Panc1 (cell line): ENCODE measurements around the gene SHISA8. TPM values are rescaled to one million over a fixed set of nuclear protein-coding genes. Genes with fewer than 3 reads are reported as not detected.

Source experiments
- ATAC-seq: fragments of 200-7000 bp; cut with Tn5 transposase; 2 replicates; pipeline ENCODE4 v1.9.1; 2020; ENCODE audit warnings: mild to moderate bottlenecking, moderate library complexity
- BruUV-seq: library from RNA; stranded (reverse); fragments of 400-500 nt; replicated peaks from 2 replicates; lab custom pipeline; 2021; lab: Mats Ljungman, UMichigan
- CTCF ChIA-PET: fragments of 300-600 bp; sonication (Branson Sonifier 250); formaldehyde crosslinking; loops from one replicate; lab custom pipeline; 2022; ENCODE audit warnings: antibody characterized with exemption; lab: Charles Lee
- POLR2A ChIA-PET: fragments of 300-600 bp; sonication (Branson Sonifier 250); formaldehyde crosslinking; loops from one replicate; lab custom pipeline; 2022; ENCODE audit warnings: antibody characterized with exemption; lab: Charles Lee
- DNase-seq: peaks from one replicate; pipeline ENCODE4 v3.0.0-alpha.2; 2010; ENCODE audit warnings: low read depth, low spot score
- H3K27ac ChIP-seq: 2 replicates; pipeline ENCODE4 v1.5.1; 2011; ENCODE audit warnings: mild to moderate bottlenecking, low read length, inconsistent platforms
- H3K27me3 ChIP-seq: fragments of 200-500 bp; sonication (Bioruptor generic); 2 replicates; pipeline ENCODE4 v1.6.0; 2014; ENCODE audit warnings: low read length, inconsistent platforms; ENCODE audit not compliant: control insufficient read depth, insufficient read depth
- H3K36me3 ChIP-seq: fragments of 200-500 bp; sonication (Bioruptor generic); 2 replicates; pipeline ENCODE4 v1.5.1; 2014; ENCODE audit warnings: inconsistent platforms, mild to moderate bottlenecking, low read length, moderate library complexity; ENCODE audit not compliant: control insufficient read depth, insufficient read depth
- H3K4me1 ChIP-seq: 2 replicates; pipeline ENCODE4 v1.5.1; 2011; ENCODE audit warnings: inconsistent platforms, mild to moderate bottlenecking, low read length, moderate library complexity; ENCODE audit not compliant: control insufficient read depth, insufficient read depth
- H3K4me3 ChIP-seq, 2 experiments: 2 replicates each; pipeline ENCODE4 v1.5.1; 2011 to 2012; ENCODE audit warnings: low read depth in 2 of 2, low read length in 2 of 2, mild to moderate bottlenecking in 2 of 2, inconsistent platforms in 1 of 2, moderate library complexity in 1 of 2
- H3K9me3 ChIP-seq: fragments of 200-500 bp; sonication (Bioruptor generic); 2 replicates; pipeline ENCODE4 v1.5.1; 2014; ENCODE audit warnings: low read depth, mild to moderate bottlenecking, inconsistent platforms, low read length, moderate library complexity; ENCODE audit not compliant: control insufficient read depth, insufficient read depth
- CTCF ChIP-seq: fragments of 450-650 bp; IDR thresholded peaks from 2 replicates; pipeline ENCODE4 v1.5.1; 2017; ENCODE audit warnings: mild to moderate bottlenecking
- POLR2AphosphoS5 ChIP-seq: IDR thresholded peaks from 2 replicates; pipeline ENCODE4 v1.6.1; 2012; ENCODE audit warnings: mild to moderate bottlenecking, low read depth, low read length, moderate library complexity
- REST ChIP-seq, 2 experiments: IDR thresholded peaks; 2 replicates each; pipeline ENCODE4 v1.6.1; 2011 to 2012; ENCODE audit warnings: low read depth in 2 of 2, control low read depth in 1 of 2, low read length in 1 of 2, mild to moderate bottlenecking in 1 of 2, moderate library complexity in 1 of 2; ENCODE audit not compliant: insufficient read depth in 1 of 2
- SIN3A ChIP-seq: IDR thresholded peaks from 2 replicates; pipeline ENCODE4 v1.6.1; 2012; ENCODE audit warnings: low read depth, mild to moderate bottlenecking, low read length, moderate library complexity, borderline replicate concordance; ENCODE audit not compliant: insufficient read depth
- TCF7L2 ChIP-seq: IDR thresholded peaks from 2 replicates; pipeline ENCODE4 v1.6.1; 2011; ENCODE audit warnings: mild to moderate bottlenecking, low read depth, low read length, inconsistent platforms
- in situ Hi-C: cut with HindIII; loops from 2 replicates; pipeline ENCODE4 v1.10.0; 2016; ENCODE audit warnings: low sequenced_read_pairs, low pct_unique_long_range_greater_than_20kb
- intact Hi-C: fragments of 100-400 bp; cut with micrococcal nuclease; formaldehyde crosslinking; loops from one replicate; pipeline ENCODE4 v1.10.0; 2022; ENCODE audit not compliant: unreplicated experiment
- total RNA-seq: library from RNA; stranded (reverse); gene quantifications from one replicate; pipeline ENCODE4 v1.2.1, GENCODE V29; 2021; ENCODE audit not compliant: unreplicated experiment

Gene SHISA8
- total RNA-seq, 1 experiment from 2014 or later = 0.62 TPM

- ChIA-PET CTCF (no interaction called here), POLR2A (no interaction called here)
- TF ChIP-seq SIN3A = no peak
- TF ChIP-seq TCF7L2 = no peak
- no peak for TF ChIP-seq POLR2AphosphoS5
- no peak for TF ChIP-seq CTCF
- no peak for TF ChIP-seq REST (IDR thresholded peaks at IDR 0.05; ENCODE audit: insufficient read depth in 1 of 2, low read depth in 2 of 2, low read length in 1 of 2)
- no peaks in the 10 kb centered on the region for H3K36me3 ChIP-seq
- no peaks in the 10 kb centered on the region for H3K9me3 ChIP-seq
- ATAC-seq (peak; percentile 22; the same call in 1 of the 2 replicates), DNase-seq (no peak)
- H3K27me3 ChIP-seq = no peaks in the 10 kb centered on the region
- intact Hi-C loops = no loop called here
- no peak overlapping the region for H3K4me3 ChIP-seq
- in situ Hi-C loops = no loop called here
- H3K27ac ChIP-seq = no peak overlapping the region
- BruUV-seq = no TSS peak
- H3K4me1 ChIP-seq = no peaks in the 10 kb centered on the region; the same call in 1 of the 2 replicates
Measured at GRCh38 chr22:41910050-41911000, 4.5 kb downstream of the SHISA8 start.

- TF ChIP-seq REST (IDR thresholded peaks at IDR 0.05; ENCODE audit: insufficient read depth in 1 of 2, low read depth in 2 of 2, low read length in 1 of 2) (no peak), POLR2AphosphoS5 (no peak), SIN3A (no peak), TCF7L2 (no peak), CTCF (no peak)
- DNase-seq (no peak), ATAC-seq (no peak)
- H3K4me3 ChIP-seq = no peak overlapping the region
- in situ Hi-C loops = no loop called here
- no TSS peak for BruUV-seq
- H3K4me1 ChIP-seq = no peaks in the 10 kb centered on the region; the same call in 1 of the 2 replicates
- ChIA-PET CTCF (interaction anchor here (0.7 kb wide), 1 partner anchor 72 kb away, joined by 3 read pairs; no protein-coding TSS in a partner anchor), POLR2A (no interaction called here)
- intact Hi-C loops = no loop called here
- no peaks in the 10 kb centered on the region for H3K27me3 ChIP-seq
- H3K9me3 ChIP-seq = no peaks in the 10 kb centered on the region
- no peak overlapping the region for H3K27ac ChIP-seq
- no peaks in the 10 kb centered on the region for H3K36me3 ChIP-seq
Measured at GRCh38 chr22:41909310-41910049, 5.4 kb downstream of the SHISA8 start.
